ENCODE data around the gene CDK6.

The CDK6 gene

GRCh38 chr7:92723943-92724342, 112.4 kb downstream of the CDK6 start:
- no peak overlapping the region for H3K4me3 ChIP-seq (ENCODE audit: low read depth, low read length)
- DNase-seq (ENCODE audit: low read depth): no peak
- TF ChIP-seq CTCF (IDR thresholded peaks at IDR 0.05; ENCODE audit: insufficient read depth, low read depth, low read length, missing control alignments): no peak

GRCh38 chr7:92723205-92723604, 113.2 kb downstream of the CDK6 start:
- no peak for DNase-seq (ENCODE audit: low read depth)
- TF ChIP-seq CTCF (IDR thresholded peaks at IDR 0.05; ENCODE audit: insufficient read depth, low read depth, low read length, missing control alignments): no peak
- no peak overlapping the region for H3K4me3 ChIP-seq (ENCODE audit: low read depth, low read length)

GRCh38 chr7:92722541-92722940, 113.8 kb downstream of the CDK6 start:
- TF ChIP-seq CTCF (IDR thresholded peaks at IDR 0.05; ENCODE audit: insufficient read depth, low read depth, low read length, missing control alignments): no peak
- H3K4me3 ChIP-seq (ENCODE audit: low read depth, low read length): no peak overlapping the region
- no peak for DNase-seq (ENCODE audit: low read depth)

- DNase-seq (ENCODE audit: low read depth): peak; percentile 79
- TF ChIP-seq CTCF (IDR thresholded peaks at IDR 0.05; ENCODE audit: insufficient read depth, low read depth, low read length, missing control alignments): peak; percentile 27
- H3K4me3 ChIP-seq (ENCODE audit: low read depth, low read length): no peak overlapping the region
Observed at GRCh38 chr7:92720604-92721350, 115.6 kb downstream of the CDK6 start.

- DNase-seq (ENCODE audit: low read depth): peak; percentile 55
- TF ChIP-seq CTCF (IDR thresholded peaks at IDR 0.05; ENCODE audit: insufficient read depth, low read depth, low read length, missing control alignments): no peak
- no peak overlapping the region for H3K4me3 ChIP-seq (ENCODE audit: low read depth, low read length)
Observed at GRCh38 chr7:92717993-92718716, 118.2 kb downstream of the CDK6 start.

- no peak for DNase-seq (ENCODE audit: low read depth)
- no peak for TF ChIP-seq CTCF (IDR thresholded peaks at IDR 0.05; ENCODE audit: insufficient read depth, low read depth, low read length, missing control alignments)
- no peak overlapping the region for H3K4me3 ChIP-seq (ENCODE audit: low read depth, low read length)
Observed at GRCh38 chr7:92717623-92717992, 118.8 kb downstream of the CDK6 start.

Measured in GM12865 (cell line).